Measurements from ENCODE around the gene PHYHD1.

DNA sequence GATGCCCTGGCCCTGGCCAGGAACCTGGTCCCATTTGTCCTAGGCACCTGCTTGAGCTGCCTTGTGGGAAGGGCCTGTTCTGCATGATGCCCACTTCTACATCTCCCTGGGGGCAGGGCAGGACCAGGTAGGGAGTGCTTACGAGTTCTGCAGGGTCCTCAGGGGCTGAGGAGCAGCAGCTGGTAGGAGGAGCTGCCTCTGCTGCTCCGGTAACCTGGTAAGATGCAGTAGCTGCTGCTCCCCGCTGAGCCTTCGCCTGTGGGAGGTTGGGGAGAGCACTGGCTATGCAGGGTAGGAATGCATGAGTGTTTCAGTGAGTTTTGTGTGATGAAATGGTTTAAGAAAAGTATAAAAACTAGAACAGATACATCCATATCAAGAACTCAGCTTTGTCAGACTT, 25.2 kb upstream of the PHYHD1 start:
- TF ChIP-seq, protein P1, sequence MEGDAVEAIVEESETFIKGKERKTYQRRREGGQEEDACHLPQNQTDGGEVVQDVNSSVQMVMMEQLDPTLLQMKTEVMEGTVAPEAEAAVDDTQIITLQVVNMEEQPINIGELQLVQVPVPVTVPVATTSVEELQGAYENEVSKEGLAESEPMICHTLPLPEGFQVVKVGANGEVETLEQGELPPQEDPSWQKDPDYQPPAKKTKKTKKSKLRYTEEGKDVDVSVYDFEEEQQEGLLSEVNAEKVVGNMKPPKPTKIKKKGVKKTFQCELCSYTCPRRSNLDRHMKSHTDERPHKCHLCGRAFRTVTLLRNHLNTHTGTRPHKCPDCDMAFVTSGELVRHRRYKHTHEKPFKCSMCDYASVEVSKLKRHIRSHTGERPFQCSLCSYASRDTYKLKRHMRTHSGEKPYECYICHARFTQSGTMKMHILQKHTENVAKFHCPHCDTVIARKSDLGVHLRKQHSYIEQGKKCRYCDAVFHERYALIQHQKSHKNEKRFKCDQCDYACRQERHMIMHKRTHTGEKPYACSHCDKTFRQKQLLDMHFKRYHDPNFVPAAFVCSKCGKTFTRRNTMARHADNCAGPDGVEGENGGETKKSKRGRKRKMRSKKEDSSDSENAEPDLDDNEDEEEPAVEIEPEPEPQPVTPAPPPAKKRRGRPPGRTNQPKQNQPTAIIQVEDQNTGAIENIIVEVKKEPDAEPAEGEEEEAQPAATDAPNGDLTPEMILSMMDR (IDR thresholded peaks at IDR 0.05): no peak
- no peak for TF ChIP-seq POLR2A (IDR thresholded peaks at IDR 0.05)
